HFF-Myc (cell line): ENCODE measurements around the gene CCDC51.

ENCODE experiments used
- DNase-seq: peaks from one replicate; pipeline ENCODE4 v3.0.0-alpha.2; 2011; ENCODE audit warnings: low read depth; ENCODE audit errors: extremely low read depth
- H3K4me3 ChIP-seq: replicated peaks from 2 replicates; pipeline ENCODE4 v1.5.1; 2011; ENCODE audit warnings: low read depth, mild to moderate bottlenecking, control low read depth, low read length
- TF ChIP-seq, protein P1 (sequence below): IDR thresholded peaks from 2 replicates; pipeline ENCODE4 v1.5.1; 2012; ENCODE audit warnings: mild to moderate bottlenecking, low read depth, low read length, control low read depth; ENCODE audit errors: missing control alignments

Gene CCDC51

GRCh38 chr3:48469046-48469915 lies 29.4 kb upstream of the CCDC51 start:
- TF ChIP-seq, protein P1, sequence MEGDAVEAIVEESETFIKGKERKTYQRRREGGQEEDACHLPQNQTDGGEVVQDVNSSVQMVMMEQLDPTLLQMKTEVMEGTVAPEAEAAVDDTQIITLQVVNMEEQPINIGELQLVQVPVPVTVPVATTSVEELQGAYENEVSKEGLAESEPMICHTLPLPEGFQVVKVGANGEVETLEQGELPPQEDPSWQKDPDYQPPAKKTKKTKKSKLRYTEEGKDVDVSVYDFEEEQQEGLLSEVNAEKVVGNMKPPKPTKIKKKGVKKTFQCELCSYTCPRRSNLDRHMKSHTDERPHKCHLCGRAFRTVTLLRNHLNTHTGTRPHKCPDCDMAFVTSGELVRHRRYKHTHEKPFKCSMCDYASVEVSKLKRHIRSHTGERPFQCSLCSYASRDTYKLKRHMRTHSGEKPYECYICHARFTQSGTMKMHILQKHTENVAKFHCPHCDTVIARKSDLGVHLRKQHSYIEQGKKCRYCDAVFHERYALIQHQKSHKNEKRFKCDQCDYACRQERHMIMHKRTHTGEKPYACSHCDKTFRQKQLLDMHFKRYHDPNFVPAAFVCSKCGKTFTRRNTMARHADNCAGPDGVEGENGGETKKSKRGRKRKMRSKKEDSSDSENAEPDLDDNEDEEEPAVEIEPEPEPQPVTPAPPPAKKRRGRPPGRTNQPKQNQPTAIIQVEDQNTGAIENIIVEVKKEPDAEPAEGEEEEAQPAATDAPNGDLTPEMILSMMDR: no peak
- DNase-seq: no peak
- no peak overlapping the region for H3K4me3 ChIP-seq

DNA sequence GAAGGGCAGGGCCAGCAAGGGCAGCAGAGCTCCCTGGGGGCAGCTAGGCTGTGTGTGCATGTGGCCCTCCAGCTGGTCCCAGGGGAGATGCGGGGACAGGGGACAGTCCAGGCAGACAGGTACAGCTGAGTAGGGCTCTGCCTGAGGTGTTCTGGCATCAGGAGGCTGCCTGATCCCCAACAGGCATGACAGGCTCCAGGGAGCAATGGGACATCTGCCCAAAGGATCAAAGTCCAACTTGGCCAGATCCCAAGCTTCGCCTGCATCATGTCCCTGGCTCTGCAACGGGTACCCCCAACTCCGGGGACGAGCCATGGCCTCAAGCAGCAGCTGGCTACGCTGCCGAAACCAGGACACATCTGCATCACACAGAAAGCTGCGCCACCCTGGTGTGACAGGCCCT lies 28.4 kb upstream of the CCDC51 start:
- TF ChIP-seq, protein P1: no peak
- no peak overlapping the region for H3K4me3 ChIP-seq
- DNase-seq: no peak

DNA sequence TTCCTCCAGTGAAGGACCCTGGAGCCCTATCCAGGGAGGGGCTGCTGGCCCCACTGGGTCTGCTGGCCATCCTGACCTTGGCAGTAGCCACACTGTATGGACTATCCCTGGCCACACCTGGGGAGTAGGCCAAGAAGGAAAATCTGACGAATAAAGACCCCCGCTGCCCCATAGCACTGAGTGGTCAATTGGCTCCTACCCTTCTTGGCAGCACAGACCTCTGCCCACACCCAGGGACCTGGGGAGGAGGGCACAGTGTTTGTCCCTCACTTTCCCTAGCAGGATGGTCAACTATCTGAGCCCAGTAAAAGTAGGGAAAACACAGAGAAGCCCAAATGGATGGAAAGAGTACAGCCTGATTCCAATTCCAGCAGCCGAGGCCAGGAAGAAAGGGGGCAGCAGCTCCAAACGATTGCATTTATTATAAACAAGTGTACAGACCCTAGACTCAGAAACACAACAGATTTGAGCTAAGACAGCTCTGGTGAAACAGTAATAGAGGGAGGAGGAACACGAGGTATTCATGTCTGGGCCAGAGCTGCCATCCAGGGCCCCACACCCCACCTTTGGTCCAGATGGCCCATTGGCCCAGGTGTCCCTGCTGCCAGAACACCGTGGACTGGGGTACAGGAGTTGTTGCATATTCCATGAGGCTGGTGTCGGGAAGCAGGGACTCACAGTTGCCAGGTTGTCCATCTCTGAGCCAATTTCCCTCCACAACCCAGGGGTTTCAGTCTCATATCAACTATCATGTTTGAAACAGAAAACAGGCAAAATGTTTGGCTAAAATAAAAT lies 27.8 kb upstream of the CCDC51 start:
- no peak for DNase-seq
- peak overlapping the region; percentile 51 for H3K4me3 ChIP-seq
- TF ChIP-seq, protein P1: no peak

DNA sequence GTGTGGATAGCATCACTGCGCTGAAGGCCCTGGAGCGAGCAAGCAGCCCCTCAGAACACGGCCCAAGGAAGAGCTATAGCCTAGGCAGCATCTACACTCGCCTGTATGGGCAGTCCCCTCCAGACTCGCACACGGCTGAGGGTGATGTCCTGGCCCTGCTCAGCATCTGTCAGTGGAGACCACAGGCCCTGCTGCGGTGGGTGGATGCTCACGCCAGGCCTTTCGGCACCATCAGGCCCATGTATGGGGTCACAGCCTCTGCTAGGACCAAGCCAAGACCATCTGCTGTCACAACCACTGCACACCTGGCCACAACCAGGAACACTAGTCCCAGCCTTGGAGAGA lies 27.2 kb upstream of the CCDC51 start:
- DNase-seq: no peak
- peak overlapping the region; percentile 51 for H3K4me3 ChIP-seq
- TF ChIP-seq, protein P1: no peak

DNA sequence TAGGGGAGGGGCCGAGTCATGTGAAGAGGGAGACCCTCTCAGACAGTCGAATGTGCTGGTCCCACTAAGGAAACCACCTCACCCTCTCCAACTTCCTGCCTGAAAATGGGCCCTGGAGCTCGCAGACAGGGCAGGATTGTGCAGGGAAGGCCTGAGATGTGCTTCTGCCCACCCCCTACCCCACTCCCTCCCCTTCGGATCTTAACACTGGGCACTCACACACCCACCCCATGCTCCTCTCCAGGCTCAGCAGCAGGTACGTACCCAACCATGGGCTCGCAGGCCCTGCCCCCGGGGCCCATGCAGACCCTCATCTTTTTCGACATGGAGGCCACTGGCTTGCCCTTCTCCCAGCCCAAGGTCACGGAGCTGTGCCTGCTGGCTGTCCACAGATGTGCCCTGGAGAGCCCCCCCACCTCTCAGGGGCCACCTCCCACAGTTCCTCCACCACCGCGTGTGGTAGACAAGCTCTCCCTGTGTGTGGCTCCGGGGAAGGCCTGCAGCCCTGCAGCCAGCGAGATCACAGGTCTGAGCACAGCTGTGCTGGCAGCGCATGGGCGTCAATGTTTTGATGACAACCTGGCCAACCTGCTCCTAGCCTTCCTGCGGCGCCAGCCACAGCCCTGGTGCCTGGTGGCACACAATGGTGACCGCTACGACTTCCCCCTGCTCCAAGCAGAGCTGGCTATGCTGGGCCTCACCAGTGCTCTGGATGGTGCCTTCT lies 26.6 kb upstream of the CCDC51 start:
- no peak for DNase-seq
- TF ChIP-seq, protein P1: no peak

GRCh38 chr3:48465531-48466378 lies 25.8 kb upstream of the CCDC51 start:
- peak; percentile 99 for DNase-seq
- H3K4me3 ChIP-seq: peak overlapping the region; percentile 51
- TF ChIP-seq, protein P1: peak; percentile 57

More for the DNA sequence above, 26.6 kb upstream of the CCDC51 start:
- peak overlapping the region; percentile 51 for H3K4me3 ChIP-seq
